Skeletal muscle cell (primary cell): Measurements from ENCODE around the gene SLC2A3.
A peak's percentile ranks its signal among the peaks of the same experiment; 100 is the strongest.
"Not testable (repeated sequence)": the region's sequence is repeated elsewhere in the genome, so short reads cannot be mapped to it uniquely, and the experiment has no call there.

Experiments
- DNase-seq: peaks from one replicate; pipeline ENCODE4 v3.0.0-alpha.2; 2010; ENCODE audit warnings: low read depth
- H3K4me3 ChIP-seq: 2 replicates; pipeline ENCODE4 v1.5.1; 2011; ENCODE audit warnings: low read depth, mild to moderate bottlenecking, control low read depth, low read length, moderate library complexity

Gene SLC2A3

GRCh38 chr12:7954418-7954817 is 18.4 kb upstream of the SLC2A3 start:
- H3K4me3 ChIP-seq, DNase-seq: not testable (repeated sequence)

DNA sequence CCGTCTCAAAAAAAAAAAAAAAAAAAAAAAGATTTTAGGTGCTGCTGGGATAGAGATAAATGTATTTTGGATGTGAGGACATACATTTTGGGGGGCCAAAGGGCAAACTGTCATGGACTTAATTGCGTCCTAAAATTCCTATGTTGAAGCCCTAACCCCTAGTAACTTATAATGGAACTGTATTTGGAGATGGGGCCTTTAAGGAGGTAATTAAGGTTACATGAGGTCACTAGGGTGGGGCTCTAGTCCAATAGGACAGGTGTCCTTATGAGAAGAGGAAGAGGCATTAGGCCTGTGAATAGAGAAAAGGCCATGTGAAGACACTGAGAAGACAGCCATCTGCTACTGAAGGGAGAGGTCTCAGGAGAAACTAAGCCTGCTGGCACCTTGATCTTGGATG is 17.9 kb upstream of the SLC2A3 start:
- DNase-seq, H3K4me3 ChIP-seq: not testable (repeated sequence)

DNA sequence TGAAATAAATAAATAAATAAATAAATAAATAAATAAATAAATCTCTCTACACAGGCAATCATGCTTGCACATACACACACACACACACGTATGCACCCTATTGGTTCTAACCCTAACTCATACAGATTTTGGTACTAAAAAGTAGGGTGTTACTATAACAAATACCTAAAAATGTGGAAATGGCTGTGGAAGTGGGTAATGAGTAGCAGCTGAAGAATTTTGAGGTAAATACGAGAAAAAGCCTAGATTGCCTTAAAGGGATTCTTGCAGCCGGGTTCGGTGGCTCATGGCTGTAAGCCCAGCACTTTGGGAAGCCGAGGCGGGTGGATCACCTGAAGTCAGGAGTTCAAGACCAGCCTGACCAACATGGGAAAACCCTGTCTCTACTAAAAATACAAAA is 15.7 kb upstream of the SLC2A3 start:
- no peak overlapping the region for H3K4me3 ChIP-seq
- DNase-seq: no peak

GRCh38 chr12:7950230-7950943 is 14.4 kb upstream of the SLC2A3 start:
- not testable (repeated sequence) for H3K4me3 ChIP-seq, DNase-seq

DNA sequence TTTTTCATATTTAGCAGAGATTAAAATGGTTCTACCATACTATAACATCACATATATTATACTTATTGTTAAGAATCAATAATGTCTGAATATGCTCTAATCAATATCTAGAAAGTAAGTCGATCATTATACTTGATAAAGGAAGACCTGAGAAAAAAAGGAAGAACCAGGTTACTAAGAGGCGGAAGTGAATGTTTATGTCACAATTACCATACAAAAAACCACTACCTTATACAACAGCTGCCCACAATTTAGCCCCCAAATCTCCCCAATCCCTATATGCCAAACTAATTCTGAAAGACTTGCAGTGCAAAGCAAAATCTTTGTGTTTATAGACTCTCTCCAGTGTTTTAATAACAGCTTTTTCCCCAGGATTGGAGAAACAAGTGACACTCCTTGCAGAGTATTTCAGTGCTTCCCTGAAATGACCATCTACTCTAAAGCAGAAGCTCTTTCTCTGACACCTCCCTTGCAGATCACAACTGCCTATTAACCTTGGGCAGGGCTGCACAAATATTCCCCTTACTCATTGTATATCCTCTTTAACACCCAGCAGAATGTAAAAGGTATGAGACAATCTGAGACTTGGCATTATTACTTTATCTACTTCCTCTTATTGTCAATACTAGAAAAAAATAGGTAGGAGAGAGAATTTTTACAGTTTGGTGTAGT is 12.7 kb upstream of the SLC2A3 start:
- no peak overlapping the region for H3K4me3 ChIP-seq
- DNase-seq: no peak

GRCh38 chr12:7947011-7947410 is 11.0 kb upstream of the SLC2A3 start:
- DNase-seq: no peak
- no peak overlapping the region for H3K4me3 ChIP-seq

DNA sequence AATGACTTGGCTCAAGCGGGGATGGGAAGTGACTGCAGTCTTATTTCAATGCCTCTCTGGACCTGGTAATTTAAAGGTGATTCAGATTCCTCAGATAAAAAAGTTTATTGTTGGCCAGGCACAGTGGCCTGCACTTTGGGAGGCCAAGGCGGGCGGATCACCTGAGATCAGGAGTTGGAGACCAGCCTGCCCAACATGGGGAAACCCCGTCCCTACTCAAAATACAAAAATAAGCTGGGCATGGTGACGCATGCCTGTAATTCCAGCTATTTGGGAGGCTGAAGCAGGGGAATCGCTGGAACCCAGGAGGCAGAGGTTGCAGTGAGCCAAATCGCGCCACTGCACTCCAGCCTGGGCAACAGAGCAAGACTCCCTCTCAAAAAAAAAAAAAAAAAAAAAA is 8.8 kb upstream of the SLC2A3 start:
- not testable (repeated sequence) for DNase-seq, H3K4me3 ChIP-seq

GRCh38 chr12:7940906-7941305 is 4.9 kb upstream of the SLC2A3 start:
- no peak overlapping the region for H3K4me3 ChIP-seq
- DNase-seq: no peak

DNA sequence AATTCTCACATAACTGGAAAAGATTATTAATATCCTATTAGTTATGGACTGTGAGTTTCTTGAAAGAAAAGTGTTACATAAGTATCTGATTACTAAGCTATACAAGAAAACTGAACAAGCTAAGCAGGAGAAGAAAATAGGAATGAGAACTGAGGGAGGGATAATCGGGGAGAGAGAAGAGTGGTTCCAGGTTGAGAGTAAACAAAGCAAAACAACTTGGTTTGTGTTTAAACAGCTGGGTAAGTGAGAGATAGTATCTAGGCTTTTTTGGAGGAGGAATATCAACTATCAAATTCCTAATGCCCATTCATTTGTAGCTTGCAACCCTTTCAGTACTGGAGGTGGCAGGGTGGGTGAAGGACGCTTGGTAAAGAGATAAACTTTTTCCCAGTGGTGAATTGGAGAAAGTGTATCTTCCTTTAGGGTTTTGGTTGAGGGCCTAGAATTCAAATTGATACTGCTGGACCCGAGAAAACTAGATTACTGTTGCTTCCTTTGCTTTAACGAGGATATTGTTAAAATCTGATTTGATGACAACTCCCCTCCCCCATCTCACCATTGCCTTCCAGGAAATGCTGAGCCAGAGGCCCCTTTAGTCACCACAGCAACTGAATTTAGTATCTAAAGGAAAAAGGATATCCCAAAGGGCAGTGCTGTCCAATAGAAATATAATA is 2.0 kb upstream of the SLC2A3 start:
- peak; percentile 36 for DNase-seq

DNA sequence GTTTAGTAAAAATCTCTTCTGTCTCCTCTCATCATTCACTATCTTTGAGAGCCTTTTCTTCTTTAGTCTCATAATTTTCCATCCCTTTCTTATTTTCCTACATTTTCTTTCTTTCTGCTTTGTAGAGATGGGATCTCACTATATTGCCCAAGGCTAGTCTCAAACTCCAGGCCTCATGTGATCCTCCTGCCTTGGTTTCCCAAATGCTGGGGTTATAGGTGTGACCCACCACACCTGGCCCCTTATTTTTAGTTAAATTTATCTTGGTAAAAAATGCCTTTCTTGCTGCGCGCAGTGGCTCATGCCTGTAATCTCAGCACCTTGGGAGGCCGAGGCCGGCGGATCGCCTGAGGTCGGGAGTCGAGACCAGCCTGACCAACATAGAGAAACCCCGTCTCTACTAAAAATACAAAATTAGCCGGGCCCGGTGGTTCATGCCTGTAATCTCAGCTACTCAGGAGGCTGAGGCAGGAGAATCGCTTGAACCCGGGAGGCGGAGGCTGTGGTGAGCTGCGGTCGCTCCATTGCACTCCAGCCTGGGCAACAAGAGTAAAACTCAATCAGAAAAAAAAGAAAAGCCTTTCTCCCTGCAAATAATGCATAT is 996 bp downstream of the SLC2A3 start:
- no peak for DNase-seq
- peak overlapping the region; percentile 90 for H3K4me3 ChIP-seq

More for the DNA sequence above, 2.0 kb upstream of the SLC2A3 start:
- H3K4me3 ChIP-seq: no peak overlapping the region

GRCh38 chr12:7934091-7934888 is 1.7 kb downstream of the SLC2A3 start:
- no peak for DNase-seq
- peak overlapping the region; percentile 90 for H3K4me3 ChIP-seq

DNA sequence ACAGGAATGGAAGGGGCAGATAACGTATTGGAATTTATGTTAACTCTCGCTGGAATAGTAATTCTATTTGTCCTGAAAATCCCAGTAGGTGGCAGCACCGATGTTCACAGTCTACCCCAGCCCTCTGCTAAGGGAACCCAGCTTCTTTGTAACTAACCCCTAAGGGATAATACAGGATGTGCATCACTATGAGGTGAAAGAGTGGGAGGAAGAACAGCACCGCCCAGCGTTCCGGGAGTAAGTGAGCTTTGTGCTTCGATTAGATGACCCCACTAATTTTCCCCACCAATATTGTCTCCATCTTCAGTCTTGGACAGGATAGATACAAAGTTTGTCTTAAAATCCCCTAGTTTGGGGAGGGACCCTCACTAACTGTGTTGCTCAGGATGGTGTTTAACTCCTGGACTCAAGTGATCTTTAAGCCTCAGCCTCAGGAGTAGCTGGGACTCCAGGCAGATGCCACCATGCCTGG is 2.7 kb downstream of the SLC2A3 start:
- peak; percentile 87 for DNase-seq
- H3K4me3 ChIP-seq: peak overlapping the region; percentile 90

DNA sequence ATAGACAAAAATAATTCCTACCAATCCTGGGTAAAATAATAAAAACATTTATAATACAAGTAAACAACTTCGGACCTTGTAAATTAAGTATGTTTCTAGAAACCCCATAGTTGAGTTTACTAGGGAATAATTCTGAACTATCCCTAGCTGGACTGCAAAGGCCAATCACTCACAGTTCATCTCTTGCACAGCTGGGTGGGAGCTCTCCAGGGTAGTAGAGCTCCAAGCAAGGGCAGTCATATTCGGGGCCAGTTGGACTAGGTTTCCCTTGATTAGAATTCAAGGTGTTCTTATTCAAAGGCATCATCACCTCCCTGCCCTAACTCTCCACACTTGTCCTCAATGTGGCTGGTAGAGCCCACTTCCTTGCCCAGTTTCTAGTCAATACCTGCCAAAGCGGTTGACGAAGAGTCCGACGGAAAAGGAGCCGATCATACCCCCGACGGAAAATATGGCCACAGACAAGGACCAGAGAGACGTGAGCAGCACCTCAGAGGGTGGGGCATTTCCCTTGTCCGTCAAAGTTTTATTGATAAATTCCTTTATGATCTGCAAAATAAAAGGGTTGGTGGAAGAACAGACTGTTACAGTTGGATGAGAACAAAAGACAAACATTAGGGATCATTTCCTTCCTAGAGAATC is 3.3 kb downstream of the SLC2A3 start:
- DNase-seq: not testable (repeated sequence)
- peak overlapping the region; percentile 90 for H3K4me3 ChIP-seq

- DNase-seq: no peak
- H3K4me3 ChIP-seq: no peak overlapping the region
Measured at GRCh38 chr12:7929083-7929792, 6.7 kb downstream of the SLC2A3 start.

DNA sequence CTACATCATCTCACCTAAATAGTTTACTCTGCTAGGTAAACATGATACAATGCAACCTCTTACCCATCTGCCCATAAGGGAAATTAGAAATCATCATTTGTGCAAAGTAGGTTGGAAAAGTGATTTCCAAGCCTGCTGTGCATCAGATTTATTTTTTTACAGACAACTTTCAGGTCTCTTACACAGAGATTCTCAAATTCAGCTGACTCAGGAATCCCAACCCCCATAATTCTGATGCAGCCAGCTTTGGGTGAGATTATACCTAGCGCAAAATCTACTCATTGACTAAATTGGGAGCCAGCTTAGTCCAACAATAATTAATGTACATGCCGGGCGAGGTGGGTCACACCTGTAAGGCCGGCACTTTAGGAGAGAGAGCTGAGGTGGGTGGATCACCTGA is 8.5 kb downstream of the SLC2A3 start:
- no peak overlapping the region for H3K4me3 ChIP-seq

DNA sequence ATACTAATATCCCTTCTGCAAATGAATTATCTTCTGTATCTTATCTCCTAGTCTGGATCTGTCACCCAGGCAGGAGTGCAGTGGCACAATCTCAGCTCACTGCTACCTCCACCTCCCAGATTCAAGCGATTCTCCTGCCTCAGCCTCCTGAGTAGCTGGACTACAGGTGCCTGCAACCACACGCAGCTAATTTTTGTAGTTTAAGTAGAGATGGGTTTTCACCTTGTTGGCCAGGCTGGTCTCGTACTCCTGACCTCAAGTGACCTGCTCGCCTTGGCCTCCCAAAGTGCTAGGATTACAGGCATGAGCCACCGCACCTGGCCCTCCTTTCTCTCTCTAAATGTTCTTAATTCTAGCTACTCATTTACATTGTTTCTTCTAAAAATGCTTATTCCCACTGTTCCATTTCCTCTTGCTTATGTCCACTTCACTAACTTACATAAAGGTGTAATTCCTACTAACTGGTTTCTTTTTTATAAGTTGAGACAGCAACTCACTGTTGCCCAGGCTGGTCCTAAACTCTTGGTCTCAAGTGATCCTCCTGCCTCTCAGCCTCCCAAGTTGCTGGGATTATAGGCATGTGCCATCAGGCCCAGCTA is 9.8 kb downstream of the SLC2A3 start:
- not testable (repeated sequence) for H3K4me3 ChIP-seq, DNase-seq

More for the DNA sequence above, 8.5 kb downstream of the SLC2A3 start:
- no peak for DNase-seq

DNA sequence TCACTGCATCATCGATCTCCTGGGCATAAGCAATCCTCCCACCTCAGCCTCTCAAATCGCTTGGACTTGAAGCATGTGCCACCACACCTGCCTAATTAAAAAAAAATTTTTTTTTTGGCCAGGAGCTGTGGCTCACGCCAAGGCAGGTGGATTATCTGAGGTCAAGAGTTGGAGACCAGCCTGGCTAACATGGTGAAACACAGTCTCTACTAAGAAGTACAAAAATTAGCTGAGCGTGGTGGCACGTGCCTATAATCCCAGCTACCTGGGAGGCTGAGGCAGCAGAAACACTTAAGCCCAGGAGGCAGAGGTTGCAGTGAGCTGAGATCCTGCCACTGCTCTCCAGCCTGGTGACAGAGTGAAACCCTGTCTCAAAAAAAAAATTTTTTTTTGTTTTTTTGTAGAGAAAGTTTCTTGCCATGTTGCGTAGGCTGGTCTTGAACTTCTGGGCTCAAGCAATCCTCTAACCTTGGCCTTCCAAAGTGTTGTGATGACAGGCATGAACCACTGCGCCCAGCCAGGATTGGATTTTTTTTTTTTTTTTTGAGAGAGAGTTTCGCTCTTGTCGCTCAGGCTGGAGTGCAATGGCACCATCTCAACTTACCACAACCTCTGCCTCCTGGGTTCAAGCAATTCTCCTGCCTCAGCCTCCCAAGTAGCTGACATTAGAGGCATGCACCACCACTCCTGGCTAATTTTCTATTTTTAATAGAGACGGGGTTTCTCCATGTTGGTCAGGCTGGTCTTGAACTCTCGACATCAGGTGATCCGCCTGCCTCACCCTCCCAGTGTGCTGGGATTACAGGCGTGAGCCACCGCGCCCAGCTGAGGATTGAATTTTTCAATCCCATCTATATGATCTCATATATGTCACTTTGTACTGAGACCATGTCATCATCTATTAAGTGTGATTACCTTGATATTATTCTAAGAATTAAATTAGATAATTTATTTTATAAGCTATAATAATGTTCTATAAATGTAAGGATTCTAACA is 12.4 kb downstream of the SLC2A3 start:
- no peak for DNase-seq
- H3K4me3 ChIP-seq: no peak overlapping the region
